HepG2 (cell line): Measurements from ENCODE around the gene PRPSAP1. TPM values are rescaled to one million over a fixed set of nuclear protein-coding genes. Genes with fewer than 3 reads are reported as not detected.

ENCODE experiments used
- ATF7-NPFF ChIP-seq: sonication (generic); formaldehyde crosslinking; IDR thresholded peaks from 2 replicates; pipeline ENCODE4 v1.8.1; 2023; ENCODE audit warnings: mild to moderate bottlenecking, low read depth, missing genetic modification reagents, moderate library complexity
- DNMT1 ChIP-seq: sonication (generic); formaldehyde crosslinking; IDR thresholded peaks from 2 replicates; pipeline ENCODE4 v1.5.1; 2020; ENCODE audit warnings: mild to moderate bottlenecking, missing genetic modification reagents
- HOXA7 ChIP-seq: sonication (generic); formaldehyde crosslinking; IDR thresholded peaks from 2 replicates; pipeline ENCODE4 v1.8.1; 2022; ENCODE audit warnings: mild to moderate bottlenecking, missing genetic modification reagents, moderate library complexity
- KDM4B ChIP-seq: sonication (generic); formaldehyde crosslinking; IDR thresholded peaks from 2 replicates; pipeline ENCODE4 v1.4.0; 2020; ENCODE audit warnings: missing genetic modification reagents
- MBD4 ChIP-seq: IDR thresholded peaks from 2 replicates; pipeline ENCODE4 v1.6.1; 2012; ENCODE audit warnings: low read length, inconsistent platforms, borderline replicate concordance
- PHF20 ChIP-seq: sonication (generic); formaldehyde crosslinking; IDR thresholded peaks from 2 replicates; pipeline ENCODE4 v1.5.0; 2020; ENCODE audit warnings: mild to moderate bottlenecking, missing genetic modification reagents
- POLR2G ChIP-seq: fragments of 200-400 bp; formaldehyde crosslinking; IDR thresholded peaks from 2 replicates; pipeline ENCODE4 v1.6.1; 2018; ENCODE audit warnings: mild to moderate bottlenecking, low read depth, low read length, moderate library complexity
- SALL2 ChIP-seq: sonication (generic); formaldehyde crosslinking; IDR thresholded peaks from 2 replicates; pipeline ENCODE4 v1.8.1; 2023; ENCODE audit warnings: mild to moderate bottlenecking, missing genetic modification reagents, inconsistent platforms
- SRF ChIP-seq: IDR thresholded peaks from 2 replicates; pipeline ENCODE4 v1.6.1; 2011; ENCODE audit warnings: mild to moderate bottlenecking, low read depth, low read length, moderate library complexity
- ZFP37 ChIP-seq: sonication (generic); formaldehyde crosslinking; IDR thresholded peaks from 2 replicates; pipeline ENCODE4 v1.4.0; 2020; ENCODE audit warnings: missing genetic modification reagents, borderline replicate concordance
- ZFP41 ChIP-seq: sonication (generic); formaldehyde crosslinking; IDR thresholded peaks from 2 replicates; pipeline ENCODE4 v1.4.0; 2020; ENCODE audit warnings: mild to moderate bottlenecking, missing genetic modification reagents, borderline replicate concordance
- ZNF138 ChIP-seq: sonication (generic); formaldehyde crosslinking; IDR thresholded peaks from 2 replicates; pipeline ENCODE4 v1.5.0; 2020; ENCODE audit warnings: mild to moderate bottlenecking, low read depth, missing genetic modification reagents
- ZNF225 ChIP-seq: sonication (generic); formaldehyde crosslinking; IDR thresholded peaks from 2 replicates; pipeline ENCODE4 v1.4.0; 2020; ENCODE audit warnings: mild to moderate bottlenecking, missing genetic modification reagents
- ZNF253 ChIP-seq: sonication (generic); formaldehyde crosslinking; IDR thresholded peaks from 2 replicates; pipeline ENCODE4 v1.8.0; 2022; ENCODE audit warnings: mild to moderate bottlenecking, missing genetic modification reagents, borderline replicate concordance
- ZNF350 ChIP-seq: sonication (generic); formaldehyde crosslinking; IDR thresholded peaks from 2 replicates; pipeline ENCODE4 v1.4.0; 2020; ENCODE audit warnings: mild to moderate bottlenecking, low read depth, missing genetic modification reagents, borderline replicate concordance
- ZNF564 ChIP-seq: sonication (generic); formaldehyde crosslinking; IDR thresholded peaks from 2 replicates; pipeline ENCODE4 v1.8.1; 2023; ENCODE audit warnings: mild to moderate bottlenecking, missing genetic modification reagents
- ZNF747 ChIP-seq: sonication (generic); formaldehyde crosslinking; IDR thresholded peaks from 2 replicates; pipeline ENCODE4 v1.8.1; 2023; ENCODE audit warnings: missing genetic modification reagents, mild to moderate bottlenecking, borderline replicate concordance
- ZNF772 ChIP-seq: sonication (generic); formaldehyde crosslinking; IDR thresholded peaks from 2 replicates; pipeline ENCODE4 v1.5.0; 2020; ENCODE audit warnings: mild to moderate bottlenecking, missing genetic modification reagents
- ZNF776 ChIP-seq: sonication (generic); formaldehyde crosslinking; IDR thresholded peaks from 2 replicates; pipeline ENCODE4 v1.4.0; 2020; ENCODE audit warnings: mild to moderate bottlenecking, missing genetic modification reagents
- ZNF839 ChIP-seq: sonication (generic); formaldehyde crosslinking; IDR thresholded peaks from 2 replicates; pipeline ENCODE4 v1.4.0; 2020; ENCODE audit warnings: missing genetic modification reagents, mild to moderate bottlenecking, borderline replicate concordance
- polyA plus RNA-seq, 8 experiments: library from polyadenylated mRNA; depleted of rRNA in 3 of 8; stranded (reverse) in 7 of 8; unstranded in 1 of 8; fragments of >200 nt; fragmentation: Illumina TruSeq in 4 of 8; extraction: Trizol in 4 of 8; gene quantifications; 2 replicates each; pipeline versions ENCODE4 v1.2.1 to v1.2.3, GENCODE V29; 2011 to 2016; ENCODE audit warnings: low read depth in 4 of 8, missing spikeins in 1 of 8, mixed read lengths in 1 of 8; ENCODE audit not compliant: insufficient read depth in 1 of 8
- total RNA-seq, 5 experiments: library from RNA; depleted of rRNA; stranded (reverse); fragments of >200 nt; fragmentation: Illumina TruSeq; extraction: Trizol; gene quantifications; 2 replicates each; pipeline ENCODE4 v1.2.3, GENCODE V29; 2016; ENCODE audit warnings: low read depth in 1 of 5
- TF ChIP-seq, protein P1 (sequence below): sonication (generic); formaldehyde crosslinking; IDR thresholded peaks from 2 replicates; pipeline ENCODE4 v1.4.0; 2020; ENCODE audit warnings: low read depth, mild to moderate bottlenecking, missing genetic modification reagents
- TF ChIP-seq, protein P2 (sequence below): sonication (generic); formaldehyde crosslinking; IDR thresholded peaks from 2 replicates; pipeline ENCODE4 v1.5.1; 2020; ENCODE audit warnings: missing genetic modification reagents, mild to moderate bottlenecking, borderline replicate concordance

PRPSAP1 gene
- total and polyA plus RNA-seq, 2 of the 13 experiments (the other 11 are each of a cell fraction or from before 2014, with no cell fraction given), result 91.1 to 314 TPM

DNA sequence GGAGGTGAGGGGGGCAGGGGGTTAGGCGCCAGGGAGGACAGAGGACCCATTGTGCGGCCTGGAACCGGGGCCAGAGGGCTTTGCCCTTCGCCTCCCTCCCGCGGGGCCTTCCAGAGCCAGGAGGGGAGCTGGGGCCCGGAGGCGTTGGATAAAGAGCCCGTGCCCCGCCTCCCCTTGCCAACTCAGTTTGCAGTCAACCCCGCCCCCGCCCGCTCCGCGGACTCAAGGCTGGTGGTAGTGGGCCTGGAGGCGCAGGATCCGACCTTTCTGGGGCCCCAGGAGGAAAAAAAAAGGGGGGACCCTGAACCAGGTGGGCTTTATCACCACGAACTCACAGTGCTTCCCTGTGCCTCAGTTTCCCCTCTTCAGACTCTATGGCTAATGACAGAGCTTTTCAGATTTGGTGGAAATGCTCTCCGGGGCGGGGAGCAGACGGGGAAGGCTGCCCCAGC is 28.7 kb upstream of the PRPSAP1 start (continued):
- TF ChIP-seq, protein P1, sequence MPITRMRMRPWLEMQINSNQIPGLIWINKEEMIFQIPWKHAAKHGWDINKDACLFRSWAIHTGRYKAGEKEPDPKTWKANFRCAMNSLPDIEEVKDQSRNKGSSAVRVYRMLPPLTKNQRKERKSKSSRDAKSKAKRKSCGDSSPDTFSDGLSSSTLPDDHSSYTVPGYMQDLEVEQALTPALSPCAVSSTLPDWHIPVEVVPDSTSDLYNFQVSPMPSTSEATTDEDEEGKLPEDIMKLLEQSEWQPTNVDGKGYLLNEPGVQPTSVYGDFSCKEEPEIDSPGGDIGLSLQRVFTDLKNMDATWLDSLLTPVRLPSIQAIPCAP, result no peak
- TF ChIP-seq ZNF225 (CRISPR knock-in tag), result 0 out of 2 replicates have a peak, but pooled peaks have one; percentile 42
- TF ChIP-seq ZNF350 (CRISPR knock-in tag), result peak; percentile 82
- peak; percentile 13; the same call in 1 of the 2 replicates for TF ChIP-seq ATF7-NPFF
- no peak for TF ChIP-seq DNMT1 (CRISPR knock-in tag)
- peak; percentile 18; the same call in 1 of the 2 replicates for TF ChIP-seq SALL2 (CRISPR knock-in tag)
- TF ChIP-seq ZNF839 (CRISPR knock-in tag), result no peak
- 0 out of 2 replicates have a peak, but pooled peaks have one; percentile 27 for TF ChIP-seq ZNF564 (CRISPR knock-in tag)
- no peak for TF ChIP-seq ZNF253
- no peak; the same call in 1 of the 2 replicates for TF ChIP-seq PHF20 (CRISPR knock-in tag)
- TF ChIP-seq ZNF747 (CRISPR knock-in tag), result peak; percentile 87
- TF ChIP-seq ZNF772, result peak; percentile 95; the same call in 1 of the 2 replicates
- no peak for TF ChIP-seq HOXA7 (CRISPR knock-in tag)
- TF ChIP-seq MBD4, result no peak
- no peak for TF ChIP-seq ZFP41
- TF ChIP-seq ZNF776 (CRISPR knock-in tag), result peak; percentile 14; the same call in 1 of the 2 replicates
- no peak for TF ChIP-seq SRF
- TF ChIP-seq POLR2G, result no peak; the same call in 1 of the 2 replicates
- no peak for TF ChIP-seq ZFP37 (CRISPR knock-in tag)
- TF ChIP-seq ZNF138 (CRISPR knock-in tag), result 0 out of 2 replicates have a peak, but pooled peaks have one; percentile 73
- TF ChIP-seq, protein P2, sequence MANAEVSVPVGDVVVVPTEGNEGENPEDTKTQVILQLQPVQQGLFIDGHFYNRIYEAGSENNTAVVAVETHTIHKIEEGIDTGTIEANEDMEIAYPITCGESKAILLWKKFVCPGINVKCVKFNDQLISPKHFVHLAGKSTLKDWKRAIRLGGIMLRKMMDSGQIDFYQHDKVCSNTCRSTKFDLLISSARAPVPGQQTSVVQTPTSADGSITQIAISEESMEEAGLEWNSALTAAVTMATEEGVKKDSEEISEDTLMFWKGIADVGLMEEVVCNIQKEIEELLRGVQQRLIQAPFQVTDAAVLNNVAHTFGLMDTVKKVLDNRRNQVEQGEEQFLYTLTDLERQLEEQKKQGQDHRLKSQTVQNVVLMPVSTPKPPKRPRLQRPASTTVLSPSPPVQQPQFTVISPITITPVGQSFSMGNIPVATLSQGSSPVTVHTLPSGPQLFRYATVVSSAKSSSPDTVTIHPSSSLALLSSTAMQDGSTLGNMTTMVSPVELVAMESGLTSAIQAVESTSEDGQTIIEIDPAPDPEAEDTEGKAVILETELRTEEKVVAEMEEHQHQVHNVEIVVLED (CRISPR knock-in tag), result peak; percentile 2; the same call in 1 of the 2 replicates
- TF ChIP-seq KDM4B (CRISPR knock-in tag), result 0 out of 2 replicates have a peak, but pooled peaks have one; percentile 47
